Stimulated activated CD8-positive, alpha-beta memory T cell treated with anti-CD3 and anti-CD28 coated beads, Interleukin-7, amount 100 ng/mL, for 48 hours (primary cell): ENCODE measurements around the gene CSAD.

Source experiments
- DNase-seq, 2 donors: peaks; one replicate each; pipeline ENCODE4 v3.0.0-alpha.2; 2020; ENCODE audit warnings: low read depth in 1 of 2; ENCODE audit errors: extremely low read depth in 1 of 2

The CSAD gene, protein sequence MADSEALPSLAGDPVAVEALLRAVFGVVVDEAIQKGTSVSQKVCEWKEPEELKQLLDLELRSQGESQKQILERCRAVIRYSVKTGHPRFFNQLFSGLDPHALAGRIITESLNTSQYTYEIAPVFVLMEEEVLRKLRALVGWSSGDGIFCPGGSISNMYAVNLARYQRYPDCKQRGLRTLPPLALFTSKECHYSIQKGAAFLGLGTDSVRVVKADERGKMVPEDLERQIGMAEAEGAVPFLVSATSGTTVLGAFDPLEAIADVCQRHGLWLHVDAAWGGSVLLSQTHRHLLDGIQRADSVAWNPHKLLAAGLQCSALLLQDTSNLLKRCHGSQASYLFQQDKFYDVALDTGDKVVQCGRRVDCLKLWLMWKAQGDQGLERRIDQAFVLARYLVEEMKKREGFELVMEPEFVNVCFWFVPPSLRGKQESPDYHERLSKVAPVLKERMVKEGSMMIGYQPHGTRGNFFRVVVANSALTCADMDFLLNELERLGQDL

GRCh38 chr12:53180220-53180930 lies at the start of gene CSAD, which contains the start of gene ZNF740:
CSAD (minus strand) TSS chr12:53180925; CDS start chr12:53173470, 7,455 bp downstream.
ZNF740 (plus strand) TSS chr12:53180722; CDS start chr12:53181984, 1,262 bp downstream.
- DNase-seq, result peak; percentile 95 to 99

DNA sequence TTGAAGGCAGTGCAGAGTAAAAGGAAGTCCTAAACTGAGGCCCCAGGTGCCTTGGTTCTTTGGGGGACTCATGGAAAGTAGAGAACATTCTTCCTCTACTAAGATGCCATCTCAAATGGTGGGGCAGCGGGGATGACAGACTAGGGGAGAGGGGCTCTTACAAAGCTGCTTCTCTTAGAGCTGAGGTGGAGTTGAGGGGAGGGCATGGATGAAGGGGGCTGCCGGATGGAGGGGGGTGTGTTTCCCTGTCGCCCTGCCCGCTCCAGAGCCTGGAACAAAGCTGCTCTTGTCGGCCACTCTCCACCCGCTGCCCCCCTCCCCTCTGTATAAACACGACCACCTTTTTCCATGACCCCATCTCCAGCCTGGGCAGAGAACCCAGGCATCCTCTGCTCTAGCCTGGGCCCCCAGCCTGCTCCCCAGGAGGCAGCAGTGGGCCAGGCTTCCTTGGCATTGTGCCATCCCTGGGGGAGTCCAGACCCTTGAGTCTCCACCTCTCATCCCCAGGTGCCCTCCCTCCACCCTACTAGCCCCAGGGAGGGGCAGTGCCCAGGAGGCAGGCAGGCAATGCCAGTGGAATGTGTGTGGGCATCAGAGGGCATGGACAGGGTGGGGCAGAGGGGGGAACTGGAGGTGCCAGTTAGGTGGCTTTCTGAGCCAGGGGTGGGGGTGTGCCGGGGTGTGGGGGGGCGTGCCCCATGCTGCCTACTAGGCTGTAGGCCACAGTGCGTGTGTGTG lies 49.6 kb upstream of the CSAD start:
- no peak for DNase-seq

- DNase-seq, result no peak
Observed at GRCh38 chr12:53229454-53229853, 48.7 kb upstream of the CSAD start.

DNA sequence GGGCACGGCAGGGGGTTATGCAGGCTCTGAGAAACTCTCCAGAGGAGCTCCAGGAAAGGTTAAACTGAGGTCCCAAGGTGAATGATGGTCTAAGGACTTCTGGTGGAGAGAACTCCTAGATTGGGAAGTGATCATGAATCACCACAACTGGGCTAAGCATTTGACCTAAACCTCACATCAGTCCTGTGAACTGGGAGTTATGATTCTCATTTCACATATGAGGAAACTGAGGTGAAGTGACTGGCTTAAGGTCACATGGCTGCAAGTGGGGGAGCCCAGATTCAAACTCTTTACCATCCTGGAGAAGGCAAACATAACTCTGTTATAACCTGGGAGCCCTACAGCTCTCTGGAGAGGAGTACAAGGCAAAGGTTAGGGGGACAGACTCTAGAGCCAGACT lies 47.1 kb upstream of the CSAD start:
- DNase-seq, result no peak

DNA sequence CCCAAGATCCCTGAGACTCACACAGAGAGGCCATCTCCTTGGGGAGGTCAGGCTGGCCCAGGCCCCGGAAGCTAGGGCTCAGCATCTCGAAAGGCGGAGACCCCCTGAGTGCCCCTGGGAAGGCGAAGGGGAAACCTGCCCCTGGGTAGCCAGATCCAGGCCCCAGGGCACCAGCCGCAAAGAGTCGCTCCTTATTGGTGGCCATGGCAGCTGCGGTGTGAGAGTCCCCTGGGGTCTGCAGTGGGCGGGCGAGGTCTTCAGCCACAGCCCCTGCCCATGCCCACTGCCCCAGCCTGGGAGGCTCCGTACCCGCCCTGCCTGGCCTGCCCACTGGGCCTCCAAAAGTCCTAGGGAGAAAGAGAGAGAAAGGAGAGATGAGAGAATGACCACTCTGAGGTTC lies 46.6 kb upstream of the CSAD start:
- DNase-seq, result no peak

DNA sequence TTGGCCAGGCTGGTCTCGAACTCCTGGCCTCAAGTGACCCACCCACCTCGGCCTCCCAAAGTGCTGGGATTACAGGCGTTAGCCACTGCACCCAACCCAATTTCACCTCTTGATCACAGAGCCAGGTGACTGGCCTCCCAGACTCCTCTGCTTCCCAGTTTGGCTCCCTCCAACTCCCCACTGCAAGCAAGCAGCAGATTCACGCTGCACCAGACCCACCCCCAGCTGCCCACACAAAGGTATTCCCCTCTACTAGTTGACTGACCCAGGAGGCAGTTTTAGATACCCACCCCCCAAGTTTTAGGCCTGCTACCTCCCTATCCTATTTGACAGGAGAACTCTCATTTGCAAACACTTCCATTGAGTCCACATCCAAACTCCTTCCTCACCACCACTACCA lies 46.1 kb upstream of the CSAD start:
- no peak for DNase-seq

DNA sequence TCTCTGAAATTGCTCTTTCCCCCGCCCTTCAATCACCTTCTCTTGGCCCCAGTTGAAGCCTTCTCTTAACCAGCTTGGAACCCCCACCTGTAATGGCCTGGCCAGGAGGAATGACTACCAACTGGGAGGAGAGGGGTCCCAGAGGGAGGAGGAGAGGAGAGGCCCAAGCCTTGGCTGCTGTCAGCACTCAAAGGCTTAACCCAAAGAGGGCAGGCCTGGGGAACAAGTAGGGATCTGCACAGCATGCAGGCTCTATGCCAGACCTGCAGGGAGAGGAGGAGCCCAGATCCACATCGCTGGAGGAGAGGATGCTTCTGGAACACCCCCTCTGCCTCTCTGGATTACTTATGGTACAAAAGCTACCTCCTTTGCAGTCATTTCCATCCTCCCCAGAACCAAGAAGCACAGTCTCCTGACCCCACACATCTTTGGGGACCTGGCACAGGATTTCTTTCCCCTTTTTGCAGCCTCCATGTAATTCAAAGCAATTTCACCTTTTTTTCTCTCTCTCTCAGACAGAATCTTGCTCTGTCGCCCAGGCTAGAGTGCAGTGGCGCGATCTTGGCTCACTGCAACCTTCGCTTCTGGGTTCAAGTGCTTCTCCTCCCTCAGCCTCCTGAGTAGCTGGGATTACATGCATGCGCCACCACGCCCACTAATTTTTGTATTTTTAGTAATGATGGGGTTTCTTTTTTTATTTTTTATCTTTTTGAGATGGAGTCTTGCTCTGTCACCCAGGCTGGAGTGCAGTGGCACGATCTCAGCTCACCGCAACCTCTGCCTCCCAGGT lies 45.1 kb upstream of the CSAD start:
- no peak for DNase-seq

GRCh38 chr12:53224897-53225634 lies 44.3 kb upstream of the CSAD start:
- no peak for DNase-seq

GRCh38 chr12:53224061-53224896 lies 43.6 kb upstream of the CSAD start:
- no peak for DNase-seq

DNA sequence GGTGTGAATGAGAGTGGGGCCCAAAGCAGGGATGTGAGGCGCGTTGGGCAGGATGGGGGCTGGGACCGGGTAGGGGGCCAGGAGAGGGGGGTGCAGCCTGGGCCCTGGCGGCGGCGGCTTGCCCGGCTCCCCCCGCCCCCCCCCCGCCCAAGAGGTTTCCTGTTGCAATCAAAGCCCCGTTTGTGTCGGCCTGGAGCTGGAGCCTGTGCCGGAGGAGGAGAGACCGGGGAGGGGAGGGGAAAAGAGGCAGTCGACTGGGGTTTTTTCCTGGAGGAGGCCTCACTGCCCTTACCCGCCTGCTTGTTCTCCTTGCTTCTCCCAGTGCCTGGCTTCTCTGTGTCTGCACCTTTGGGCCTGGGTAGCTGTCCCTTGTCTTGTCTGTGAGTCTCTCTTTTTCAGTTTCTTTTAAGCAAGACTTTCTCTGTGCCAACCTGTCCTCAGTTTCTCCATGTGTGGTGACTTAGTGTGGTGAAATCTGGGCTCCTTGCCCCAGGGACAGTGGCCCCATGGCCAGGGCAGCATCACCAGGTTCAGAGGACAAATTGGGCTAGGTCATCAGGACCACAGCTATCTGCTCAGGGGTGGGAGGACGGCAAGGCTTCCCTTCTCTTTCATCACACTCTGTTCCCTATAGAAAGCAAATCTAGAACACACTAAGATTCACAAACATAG lies 42.8 kb upstream of the CSAD start:
- no peak for DNase-seq

GRCh38 chr12:53222806-53223261 lies 42.1 kb upstream of the CSAD start:
- no peak for DNase-seq

DNA sequence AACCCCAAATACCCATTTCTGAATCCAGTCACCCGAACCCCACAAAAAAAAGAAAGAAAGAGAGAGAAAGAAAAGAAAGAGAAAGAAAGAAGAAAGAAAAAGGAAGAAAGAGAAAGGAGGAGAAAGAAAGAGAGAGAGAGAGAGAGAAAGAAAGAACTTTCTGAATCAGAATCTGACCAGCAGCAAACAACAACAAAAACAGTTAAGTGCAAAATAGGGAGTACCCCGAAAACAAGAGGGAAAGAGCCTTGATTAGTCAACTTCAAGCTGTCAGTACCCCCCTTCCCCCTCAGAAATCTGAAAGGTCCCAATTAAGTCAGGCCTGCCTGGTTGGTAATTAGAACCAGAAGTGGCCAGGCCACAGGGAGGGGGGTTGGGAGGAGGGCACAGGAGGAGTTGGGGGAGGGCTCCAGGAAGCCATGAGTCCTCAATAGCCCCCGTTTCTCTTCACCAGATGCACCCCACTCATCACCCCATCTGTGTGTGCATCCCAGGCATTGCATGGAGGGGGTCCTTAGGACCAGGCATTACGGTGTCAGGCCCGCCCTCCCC lies 41.5 kb upstream of the CSAD start:
- no peak for DNase-seq

- DNase-seq, result peak in 1 of 2 donors; percentile 32
Observed at GRCh38 chr12:53221203-53222080, 40.7 kb upstream of the CSAD start.

DNA sequence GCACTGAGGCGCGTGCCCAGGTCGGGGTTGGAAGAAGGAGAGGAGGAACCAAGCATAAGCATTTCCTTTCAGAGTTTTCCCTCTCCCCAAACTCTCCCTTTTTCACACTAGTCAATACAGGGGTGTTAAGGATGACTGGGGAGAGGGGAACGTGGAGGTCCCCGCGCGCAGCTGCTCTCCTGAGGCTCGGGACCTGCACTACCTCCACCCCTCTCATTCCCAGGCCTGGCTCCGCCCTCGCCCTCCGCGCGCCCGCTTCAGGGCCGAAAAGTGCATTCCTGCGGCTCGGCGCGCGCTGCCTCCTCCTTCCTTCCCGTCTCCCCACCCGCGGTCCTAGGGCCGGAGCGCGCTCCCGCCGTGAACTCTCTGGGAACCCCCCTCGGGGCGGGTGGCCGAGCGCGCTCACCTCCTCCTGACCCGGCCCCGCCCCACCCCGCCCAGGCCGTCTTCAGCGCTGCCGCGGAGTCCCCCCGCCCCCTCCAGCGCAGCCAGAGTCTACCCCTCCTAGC lies 40.0 kb upstream of the CSAD start:
- peak; percentile 75 to 80 for DNase-seq

DNA sequence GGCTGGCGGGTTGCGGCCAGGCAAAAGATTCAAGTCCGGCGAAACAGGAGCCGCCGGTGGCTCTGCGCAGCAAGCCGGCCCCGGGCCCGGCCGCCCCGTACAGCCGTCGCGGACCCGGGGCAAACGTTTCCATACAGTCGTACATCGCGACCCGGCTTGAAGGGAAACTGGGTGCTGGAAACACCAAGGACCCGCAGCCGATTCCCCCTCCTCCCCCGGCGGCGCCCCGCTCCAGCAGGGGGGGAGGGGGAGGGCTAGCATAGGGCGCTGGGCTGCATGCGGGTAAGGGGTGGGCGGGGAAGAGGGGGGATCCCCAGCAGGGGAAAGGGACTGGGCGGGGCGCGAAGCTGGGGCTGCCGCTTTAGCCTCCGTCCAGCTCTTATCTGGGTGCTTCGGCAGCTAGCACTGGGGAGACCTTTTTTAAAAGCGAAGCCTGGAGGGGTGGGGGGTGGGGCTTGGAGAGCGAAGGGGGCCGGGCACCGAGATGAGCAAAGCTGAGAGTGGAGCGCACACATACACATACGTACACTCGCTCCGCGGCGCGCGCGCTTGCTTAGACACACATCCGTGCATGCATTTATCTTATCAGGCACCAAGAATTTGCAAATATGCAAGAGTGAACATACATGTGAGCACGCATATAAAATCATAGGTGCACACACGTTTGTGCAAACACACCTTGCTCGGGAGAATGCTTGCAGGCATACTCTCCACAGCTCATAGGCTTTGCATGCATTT lies 39.4 kb upstream of the CSAD start:
- DNase-seq, result peak; percentile 70
